Measurements from ENCODE around the gene MAGI3.

GRCh38 chr1:113732802-113733201 is 342.5 kb downstream of the MAGI3 start:
- TF ChIP-seq HCFC1 (IDR thresholded peaks at IDR 0.05; ENCODE audit: low read depth, low read length) (no peak), RBFOX2 (IDR thresholded peaks at IDR 0.05; ENCODE audit: low read depth, low read length) (no peak), CTCF (CRISPR knock-in tag; IDR thresholded peaks at IDR 0.05) (no peak), ARNTL (CRISPR knock-in tag; IDR thresholded peaks at IDR 0.05) (no peak), SMAD1 (CRISPR knock-in tag; IDR thresholded peaks at IDR 0.05; ENCODE audit: borderline replicate concordance, low read depth) (no peak), ZBTB33 (CRISPR knock-in tag; IDR thresholded peaks at IDR 0.05) (no peak), RAD21 (CRISPR knock-in tag; IDR thresholded peaks at IDR 0.05) (no peak)
